Measurements from ENCODE around the gene ADORA3. TPM values are rescaled to one million over a fixed set of nuclear protein-coding genes. Genes with fewer than 3 reads are reported as not detected.

ADORA3 gene
- total and polyA plus RNA-seq, 10 of the 15 experiments (the other 5 are each of a cell fraction or from before 2014, with no cell fraction given), result 0.14 to 0.29 (median 0.18) TPM; not detected in 2

GRCh38 chr1:111476761-111477309, 26.6 kb downstream of the ADORA3 start (continued):
- no peak for TF ChIP-seq ZNF687 (IDR thresholded peaks at IDR 0.05)
- peak; percentile 89 for TF ChIP-seq RELB (IDR thresholded peaks at IDR 0.05; ENCODE audit: low read depth)
- TF ChIP-seq FOXK2 (IDR thresholded peaks at IDR 0.05), result no peak
- no peak for TF ChIP-seq ZNF207 (IDR thresholded peaks at IDR 0.05; ENCODE audit: borderline replicate concordance)
- TF ChIP-seq E2F4 (IDR thresholded peaks at IDR 0.05; ENCODE audit: low read depth, low read length), result no peak
- no peak for TF ChIP-seq NFYB (IDR thresholded peaks at IDR 0.05; ENCODE audit: insufficient read depth, low read depth, low read length)
- peak; percentile 79 for TF ChIP-seq NBN (IDR thresholded peaks at IDR 0.05)
- TF ChIP-seq, protein P1, sequence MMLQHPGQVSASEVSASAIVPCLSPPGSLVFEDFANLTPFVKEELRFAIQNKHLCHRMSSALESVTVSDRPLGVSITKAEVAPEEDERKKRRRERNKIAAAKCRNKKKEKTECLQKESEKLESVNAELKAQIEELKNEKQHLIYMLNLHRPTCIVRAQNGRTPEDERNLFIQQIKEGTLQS (IDR thresholded peaks at IDR 0.05; ENCODE audit: borderline replicate concordance, extremely low read depth, low read depth, low read length), result peak; percentile 20; the same call in 1 of the 2 replicates
- TF ChIP-seq, protein P2, sequence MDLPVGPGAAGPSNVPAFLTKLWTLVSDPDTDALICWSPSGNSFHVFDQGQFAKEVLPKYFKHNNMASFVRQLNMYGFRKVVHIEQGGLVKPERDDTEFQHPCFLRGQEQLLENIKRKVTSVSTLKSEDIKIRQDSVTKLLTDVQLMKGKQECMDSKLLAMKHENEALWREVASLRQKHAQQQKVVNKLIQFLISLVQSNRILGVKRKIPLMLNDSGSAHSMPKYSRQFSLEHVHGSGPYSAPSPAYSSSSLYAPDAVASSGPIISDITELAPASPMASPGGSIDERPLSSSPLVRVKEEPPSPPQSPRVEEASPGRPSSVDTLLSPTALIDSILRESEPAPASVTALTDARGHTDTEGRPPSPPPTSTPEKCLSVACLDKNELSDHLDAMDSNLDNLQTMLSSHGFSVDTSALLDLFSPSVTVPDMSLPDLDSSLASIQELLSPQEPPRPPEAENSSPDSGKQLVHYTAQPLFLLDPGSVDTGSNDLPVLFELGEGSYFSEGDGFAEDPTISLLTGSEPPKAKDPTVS (IDR thresholded peaks at IDR 0.05; ENCODE audit: low read depth, low read length), result no peak
- TF ChIP-seq ZBTB11 (CRISPR knock-in tag; IDR thresholded peaks at IDR 0.05), result no peak
- peak; percentile 80 for TF ChIP-seq PKNOX1 (IDR thresholded peaks at IDR 0.05)
- TF ChIP-seq ZBED1 (IDR thresholded peaks at IDR 0.05; ENCODE audit: borderline replicate concordance), result no peak
- no peak for TF ChIP-seq NR2C1 (IDR thresholded peaks at IDR 0.05)
- TF ChIP-seq, protein P3, sequence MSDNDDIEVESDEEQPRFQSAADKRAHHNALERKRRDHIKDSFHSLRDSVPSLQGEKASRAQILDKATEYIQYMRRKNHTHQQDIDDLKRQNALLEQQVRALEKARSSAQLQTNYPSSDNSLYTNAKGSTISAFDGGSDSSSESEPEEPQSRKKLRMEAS (IDR thresholded peaks at IDR 0.05; ENCODE audit: low read depth, low read length), result no peak; the same call in 1 of the 2 replicates
- TF ChIP-seq CHD4 (IDR thresholded peaks at IDR 0.05), result no peak
- TF ChIP-seq YBX1 (IDR thresholded peaks at IDR 0.05), result no peak
